HG03066 (cell line): ENCODE results near the gene IGFL4.

Source experiments
- ATAC-seq: cut with Tn5 transposase; IDR thresholded peaks from one replicate; pipeline ENCODE4 v1.9.1; 2021; ENCODE audit warnings: low read depth; ENCODE audit not compliant: unreplicated experiment

IGFL4 gene

DNA sequence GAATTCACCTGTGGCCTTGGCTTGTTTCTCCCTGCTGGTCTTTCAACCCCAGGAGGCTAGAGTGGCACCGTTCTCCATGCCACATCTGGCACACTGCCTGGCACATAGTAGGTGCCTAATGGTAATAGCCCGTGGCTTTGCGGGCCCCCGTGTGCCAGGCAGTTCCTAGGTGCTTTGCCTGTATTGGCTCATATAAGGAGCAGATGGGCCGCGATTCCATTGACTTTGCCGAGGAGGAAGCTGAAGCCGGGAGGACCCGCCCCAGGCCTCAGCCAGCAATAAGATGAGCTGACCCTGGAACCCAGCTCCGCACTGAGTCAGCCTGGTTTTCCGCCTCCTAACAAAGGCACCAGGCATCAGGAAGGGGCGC, 18.8 kb downstream of the IGFL4 start:
- ATAC-seq, result no peak

- no peak for ATAC-seq
Observed at GRCh38 chr19:46021531-46022041, 19.2 kb downstream of the IGFL4 start.

GRCh38 chr19:46020819-46021125, 20.0 kb downstream of the IGFL4 start:
- ATAC-seq, result no peak

- no peak for ATAC-seq
Observed at GRCh38 chr19:46019270-46019669, 21.5 kb downstream of the IGFL4 start.

DNA sequence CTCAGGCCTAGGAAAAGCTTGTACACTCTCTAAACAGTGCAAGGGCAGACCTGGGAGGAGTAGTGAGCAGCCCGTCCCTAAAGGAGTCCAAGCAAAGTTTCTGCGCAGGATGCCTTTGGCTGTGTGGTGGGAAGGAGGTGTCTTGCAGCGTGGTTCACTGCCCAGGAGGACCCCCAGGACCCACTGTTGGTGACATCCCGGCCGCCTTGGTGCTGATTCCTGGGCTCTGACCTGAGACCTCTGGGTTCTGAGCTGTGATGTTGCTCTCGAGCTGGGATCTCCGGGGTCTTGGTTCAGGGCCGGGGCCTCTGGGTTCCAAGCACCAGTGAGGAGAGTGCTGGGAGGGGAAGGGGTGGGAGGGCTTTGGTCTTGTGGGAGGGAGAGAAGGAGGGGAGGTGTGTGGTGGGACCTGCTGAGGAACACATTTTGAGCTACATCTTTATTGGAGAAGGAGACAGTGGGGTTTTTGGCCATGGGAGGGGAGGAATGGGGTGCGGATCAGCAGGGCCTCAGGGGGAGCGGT, 22.0 kb downstream of the IGFL4 start:
- no peak for ATAC-seq

GRCh38 chr19:46017874-46018675, 22.7 kb downstream of the IGFL4 start:
- ATAC-seq, result no peak

DNA sequence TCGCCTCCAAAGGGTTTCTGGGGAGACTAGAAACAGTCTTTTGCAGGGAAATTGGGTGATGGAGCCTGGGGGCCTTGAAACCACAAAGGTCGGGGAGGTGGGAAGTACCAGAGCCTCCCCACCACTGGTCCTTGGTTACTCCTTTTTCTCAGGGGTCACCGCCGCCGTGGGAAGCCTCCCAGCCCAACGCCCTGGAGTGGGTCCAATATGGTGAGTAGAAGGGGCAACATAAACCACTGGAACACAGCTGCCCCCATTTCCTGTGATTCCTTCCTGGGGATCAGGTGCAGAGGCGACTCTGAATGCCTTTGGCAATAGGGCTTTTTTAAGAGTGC, 23.7 kb downstream of the IGFL4 start:
- ATAC-seq, result no peak

DNA sequence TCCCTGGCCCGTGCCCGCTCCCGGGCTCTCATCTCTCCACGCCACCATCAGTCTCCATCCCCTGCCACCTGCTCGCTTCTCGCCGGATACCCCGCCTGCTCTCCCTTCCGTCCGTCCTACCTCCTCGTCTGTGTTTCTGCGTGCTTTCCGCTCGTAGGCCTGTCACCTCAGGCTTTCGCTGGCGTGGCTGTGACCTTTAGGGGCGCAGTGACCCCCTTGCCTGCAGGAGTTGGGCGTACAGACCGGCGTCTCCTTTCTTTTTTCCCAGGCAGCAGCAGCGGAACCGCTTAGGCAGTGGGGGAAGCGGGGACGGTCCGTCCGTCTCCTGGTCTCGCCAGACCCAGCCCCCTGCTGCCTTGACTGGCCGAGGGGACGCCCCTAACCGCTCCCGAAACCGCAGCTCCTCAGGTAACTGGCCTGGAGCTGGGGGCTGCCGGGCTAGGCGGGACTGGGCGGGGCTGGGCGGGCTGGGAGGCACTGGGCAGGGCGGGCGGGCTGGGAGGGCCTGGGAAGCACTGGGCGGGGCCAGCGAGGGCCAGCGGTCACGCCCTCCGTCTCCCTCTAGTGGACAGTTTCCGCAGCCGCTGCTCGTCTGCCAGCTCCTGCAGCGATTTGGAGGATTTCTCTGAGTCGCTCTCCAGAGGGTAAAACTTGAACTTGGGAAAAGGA, 24.2 kb downstream of the IGFL4 start:
- peak; percentile 64 for ATAC-seq

- no peak for ATAC-seq
Observed at GRCh38 chr19:46015687-46016425, 24.9 kb downstream of the IGFL4 start.

- ATAC-seq, result no peak
Observed at GRCh38 chr19:46014941-46015686, 25.7 kb downstream of the IGFL4 start.

DNA sequence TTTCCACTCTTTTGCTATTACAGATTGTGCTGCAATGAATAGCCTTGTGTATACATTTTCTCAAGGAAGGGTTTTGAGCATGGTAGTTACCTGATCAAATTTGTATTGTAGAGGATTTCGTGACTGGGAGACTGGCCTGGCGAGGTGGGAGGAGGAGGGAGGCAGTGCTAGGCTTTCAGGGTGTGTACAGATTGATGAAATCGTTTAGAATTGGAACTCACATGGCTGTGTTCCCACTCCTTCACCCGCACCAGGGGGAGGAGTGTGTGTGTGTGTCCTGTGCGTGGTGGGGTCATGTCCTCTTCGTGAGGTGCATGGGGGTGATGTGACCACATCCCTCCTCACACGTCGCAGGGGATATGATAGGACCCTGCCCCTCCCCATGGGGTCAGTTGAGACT, 26.3 kb downstream of the IGFL4 start:
- no peak for ATAC-seq

DNA sequence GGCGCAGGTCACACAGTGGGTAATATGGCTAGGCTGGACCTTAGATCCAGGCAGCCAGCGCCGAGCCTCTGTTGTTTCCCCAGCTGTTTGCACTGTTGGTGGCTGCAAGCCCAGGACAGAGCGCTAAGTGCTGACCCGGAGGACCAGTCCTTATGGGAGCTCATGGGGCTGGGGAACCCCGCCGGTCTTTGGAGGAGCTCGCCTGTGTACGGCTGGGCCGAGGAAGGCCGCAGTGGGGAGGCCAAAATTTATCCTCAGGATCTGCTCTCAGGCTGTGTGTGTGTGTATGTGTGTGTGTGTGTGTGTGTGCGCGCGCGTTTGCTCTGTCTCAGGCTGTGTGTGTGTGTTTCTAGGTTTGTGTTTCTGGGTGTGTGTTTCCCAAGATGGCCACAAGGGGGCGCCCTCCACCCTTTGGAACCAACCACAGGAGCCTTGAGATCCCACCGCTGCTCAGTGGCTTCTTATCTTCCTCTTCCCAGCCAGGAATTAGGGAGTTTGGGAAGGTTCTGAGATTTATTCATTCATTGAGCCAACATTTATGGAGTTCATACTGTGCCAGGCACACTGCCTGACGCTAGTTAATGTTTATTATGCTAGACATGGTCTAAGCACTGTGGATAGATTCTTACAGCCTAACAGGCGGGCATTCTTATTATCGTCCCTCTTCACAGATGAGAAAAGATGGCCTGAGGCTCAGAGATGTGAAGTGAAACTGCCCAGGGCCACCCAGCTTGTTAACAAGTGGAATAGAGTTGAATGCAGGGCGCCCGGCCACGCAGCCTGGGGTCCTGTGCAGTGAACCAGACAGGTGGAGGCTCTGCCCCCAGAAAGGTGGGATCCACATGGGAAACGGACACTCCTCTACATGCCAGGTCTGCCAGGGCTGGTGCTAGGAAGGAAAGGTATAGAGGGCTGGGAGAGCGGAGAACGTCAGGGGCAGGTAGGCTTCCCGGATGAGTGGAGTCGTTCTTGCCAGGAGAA, 31.0 kb downstream of the IGFL4 start:
- ATAC-seq, result no peak

DNA sequence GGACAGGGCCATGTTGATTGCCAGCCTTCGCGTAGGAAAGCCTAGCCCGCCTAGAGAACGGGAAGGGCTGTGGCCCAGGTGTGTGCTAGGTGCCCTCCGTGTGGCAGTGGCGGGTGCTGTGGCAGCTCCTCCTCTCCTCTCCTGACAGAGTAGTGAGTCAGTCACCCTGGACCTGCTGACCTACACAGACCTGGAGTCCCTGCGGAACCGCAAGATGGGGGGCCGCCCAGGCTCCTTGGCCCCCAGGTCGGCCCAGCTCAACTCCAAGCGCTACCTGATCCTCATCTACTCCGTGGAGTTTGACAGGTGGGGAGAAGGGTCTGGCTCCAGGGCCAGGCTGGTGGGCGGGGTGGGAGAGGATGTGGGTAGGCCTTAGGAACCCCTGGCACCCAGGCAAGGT, 34.4 kb downstream of the IGFL4 start:
- ATAC-seq, result no peak

DNA sequence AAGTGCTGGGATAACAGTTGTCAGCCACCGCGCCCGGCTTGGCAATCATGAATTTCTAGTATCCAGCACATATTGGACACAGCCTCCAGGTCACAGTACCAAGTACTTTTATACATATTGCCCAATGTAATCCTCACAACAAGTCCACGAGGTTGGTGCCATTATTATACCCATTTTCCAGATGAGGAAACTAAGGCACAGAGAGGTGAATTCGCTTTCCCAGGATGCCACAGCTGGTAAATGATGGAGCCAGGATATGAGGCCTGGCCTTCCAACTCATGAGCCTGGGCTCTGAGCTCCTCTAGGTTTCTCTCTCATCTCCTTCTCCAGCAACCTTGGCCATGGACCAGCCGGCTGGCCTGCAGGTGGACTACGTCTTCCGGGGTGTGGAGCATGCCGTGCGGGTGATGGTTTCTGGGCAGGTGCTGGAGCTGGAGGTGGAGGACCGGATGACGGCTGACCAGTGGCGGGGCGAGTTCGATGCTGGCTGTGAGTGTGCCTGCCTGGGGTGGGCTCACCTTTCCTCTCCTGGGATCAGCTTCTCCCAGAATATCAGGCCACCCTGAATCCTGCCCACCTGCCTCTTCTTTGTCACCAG, 38.0 kb downstream of the IGFL4 start:
- no peak for ATAC-seq

DNA sequence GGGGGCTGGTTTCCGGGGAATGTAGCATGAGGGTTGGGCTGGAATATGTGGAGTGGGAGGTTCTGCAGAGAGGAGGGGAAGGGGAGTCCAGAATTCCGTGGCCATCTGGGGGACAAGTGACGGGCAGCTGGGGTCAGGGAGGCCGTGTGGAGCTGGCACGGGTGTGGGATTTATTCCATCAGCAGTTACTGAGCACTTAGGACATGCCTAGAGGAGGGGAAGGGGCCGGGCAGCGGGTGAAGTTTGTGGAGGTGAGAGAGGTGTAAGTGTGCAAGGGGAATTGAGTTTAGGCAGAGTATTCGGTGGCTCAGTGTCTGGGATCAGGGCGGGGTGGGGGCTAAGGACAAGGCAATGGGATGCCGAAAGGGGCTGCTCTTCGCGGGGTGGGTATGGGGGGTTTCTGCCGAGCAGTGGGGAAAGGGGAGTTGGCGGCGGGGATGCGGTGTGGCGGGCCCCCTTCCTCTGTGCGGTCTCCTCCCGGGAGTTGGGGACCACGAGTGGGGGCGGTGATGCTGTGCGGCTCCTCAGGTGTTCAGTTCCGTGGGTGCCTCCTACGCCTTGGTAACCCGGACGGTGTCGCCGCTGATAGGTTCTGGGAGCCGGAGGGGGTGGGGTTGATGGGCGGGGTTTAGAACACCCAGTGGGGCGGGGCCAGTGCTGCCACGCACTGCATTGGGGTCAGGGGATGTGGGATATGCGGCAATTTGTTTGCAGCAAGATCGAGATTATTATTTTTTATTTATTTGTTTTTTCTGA, 40.1 kb downstream of the IGFL4 start:
- no peak for ATAC-seq

DNA sequence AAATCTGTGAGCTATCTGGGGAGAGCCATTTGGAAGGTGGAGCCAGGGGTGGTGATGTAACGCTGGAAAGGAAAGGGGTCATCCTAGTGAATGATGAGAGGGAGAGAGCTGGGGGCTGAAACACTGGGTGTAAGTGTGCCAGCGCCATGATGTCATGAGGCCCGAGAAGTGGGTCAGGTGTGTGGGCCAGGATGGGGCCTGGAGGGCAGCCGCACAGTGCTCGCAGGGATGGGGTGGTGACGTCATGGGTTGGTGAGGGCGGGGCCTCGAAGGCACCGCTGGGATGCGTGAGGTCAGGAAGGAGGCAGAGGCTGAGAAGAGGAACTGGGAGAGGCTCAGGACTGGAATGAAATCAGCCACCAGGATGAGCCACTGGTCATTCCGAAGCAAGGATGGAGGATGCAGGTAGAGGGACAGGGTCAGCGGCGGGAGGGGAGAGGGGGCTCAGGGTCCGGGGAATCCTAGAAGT, 41.1 kb downstream of the IGFL4 start:
- no peak for ATAC-seq

GRCh38 chr19:45998834-45999233, 42.0 kb downstream of the IGFL4 start:
- ATAC-seq, result no peak

DNA sequence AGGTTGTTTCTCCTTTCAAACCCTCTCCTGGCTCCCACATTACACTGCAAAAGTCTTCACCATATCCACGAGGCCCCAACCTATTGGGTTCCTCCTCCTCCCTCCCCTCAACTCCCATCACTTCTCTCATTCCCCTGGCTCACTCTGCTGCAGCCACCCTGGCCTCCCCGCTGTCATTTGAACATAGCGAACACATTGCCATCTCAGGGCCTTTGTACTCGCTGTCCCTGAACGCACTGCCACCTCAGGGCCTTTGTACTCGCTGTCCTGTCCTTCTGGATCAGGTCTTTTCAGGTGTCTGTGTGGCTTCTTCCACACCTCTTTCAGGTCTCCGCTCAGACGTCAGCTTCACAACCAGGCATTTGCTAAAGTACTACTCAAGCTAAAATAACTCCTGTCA, 43.9 kb downstream of the IGFL4 start:
- no peak for ATAC-seq
